A549 (cell line): ENCODE measurements around the gene TMEM108. TPM values are rescaled to one million over a fixed set of nuclear protein-coding genes. Genes with fewer than 3 reads are reported as not detected.

ENCODE experiments used
- ATAC-seq, 2 experiments: fragments of 200-7000 bp in 1 of 2; fragments of >200 bp in 1 of 2; cut with Nextera tagmentation in 1 of 2; cut with Tn5 transposase in 1 of 2; 3 replicates each; pipeline versions ENCODE4 v1.8.0 to v1.9.1; 2018 to 2020; ENCODE audit warnings: mild to moderate bottlenecking in 1 of 2, moderate library complexity in 1 of 2
- CTCF ChIA-PET: fragments of 300-600 bp; sonication (Branson Sonifier 250); formaldehyde crosslinking; extraction: SDS; loops from one replicate; lab custom pipeline; 2021; ENCODE audit warnings: antibody characterized with exemption, inconsistent platforms; lab: Yijun Ruan, JAX
- POLR2A ChIA-PET: fragments of 350-600 bp; formaldehyde crosslinking; extraction: SDS; loops from one replicate; lab custom pipeline; 2021; ENCODE audit warnings: antibody characterized with exemption, inconsistent platforms; lab: Yijun Ruan, JAX
- DNase-seq, 2 experiments: peaks; one replicate each; pipeline versions ENCODE4 v3.0.0 to v3.0.0-alpha.2; 2011 to 2016; ENCODE audit warnings: low read depth in 1 of 2, low spot score in 1 of 2
- FAIRE-seq: peaks from 2 replicates; lab custom pipeline; 2011; peaks lifted over from hg19 to GRCh38; lab: Jason Lieb, UNC
- H3K27ac ChIP-seq, 2 experiments: fragments of >200 bp; sonication (Bioruptor Twin); formaldehyde crosslinking; 3 replicates each; pipeline ENCODE4 v1.5.1; 2016 to 2017
- H3K4me1 ChIP-seq: fragments of >200 bp; sonication (Bioruptor Twin); formaldehyde crosslinking; 3 replicates; pipeline ENCODE4 v1.6.1; 2016
- H3K4me2 ChIP-seq: fragments of >200 bp; sonication (Bioruptor Twin); formaldehyde crosslinking; 3 replicates; pipeline ENCODE4 v1.6.1; 2016
- H3K4me3 ChIP-seq: fragments of >200 bp; sonication (Bioruptor Twin); formaldehyde crosslinking; 3 replicates; pipeline ENCODE4 v1.5.1; 2016
- H3K9me3 ChIP-seq: fragments of >200 bp; sonication (Bioruptor Twin); formaldehyde crosslinking; 3 replicates; pipeline ENCODE4 v1.6.1; 2016
- CBX2 ChIP-seq: fragments of 200-600 bp; sonication (generic); IDR thresholded peaks from 2 replicates; pipeline ENCODE4 v1.6.1; 2016; ENCODE audit warnings: low read depth, mild to moderate bottlenecking, borderline replicate concordance
- CBX8 ChIP-seq: fragments of 200-600 bp; sonication (generic); IDR thresholded peaks from 2 replicates; pipeline ENCODE4 v1.6.1; 2016
- CEBPB ChIP-seq, 2 experiments: fragments of >200 bp in 1 of 2; sonication (Bioruptor Twin) in 1 of 2; formaldehyde crosslinking in 1 of 2; IDR thresholded peaks; 2 replicates each; pipeline ENCODE4 v1.6.1; 2012 to 2016
- E2F6 ChIP-seq: IDR thresholded peaks from 2 replicates; pipeline ENCODE4 v1.6.1; 2012; ENCODE audit warnings: low read depth, borderline replicate concordance
- EHMT2 ChIP-seq: fragments of 200-600 bp; sonication (generic); IDR thresholded peaks from 2 replicates; pipeline ENCODE4 v1.6.1; 2016; ENCODE audit warnings: antibody characterized with exemption, low read depth, mild to moderate bottlenecking, moderate library complexity
- EP300 ChIP-seq, 2 experiments: fragments of >200 bp; sonication (Bioruptor Twin); formaldehyde crosslinking; IDR thresholded peaks; 2 replicates in 1 of 2; 3 replicates in 1 of 2; pipeline ENCODE4 v1.6.1; 2016 to 2017
- HEYL ChIP-seq: fragments of 250-450 bp; sonication (Bioruptor Pico); IDR thresholded peaks from 2 replicates; pipeline ENCODE4 v1.8.0; 2021; ENCODE audit warnings: mild to moderate bottlenecking, moderate library complexity
- HOXB13 ChIP-seq: fragments of 250-450 bp; sonication (Bioruptor Pico); IDR thresholded peaks from 2 replicates; pipeline ENCODE4 v1.5.0; 2020; ENCODE audit warnings: low read depth, mild to moderate bottlenecking, moderate library complexity
- HOXB5 ChIP-seq: fragments of 250-450 bp; sonication (Bioruptor Pico); IDR thresholded peaks from 2 replicates; pipeline ENCODE4 v1.5.0; 2020; ENCODE audit warnings: mild to moderate bottlenecking, moderate library complexity
- JUN ChIP-seq, 2 experiments: fragments of >200 bp; sonication (Bioruptor Twin); formaldehyde crosslinking; IDR thresholded peaks; 2 replicates in 1 of 2; 3 replicates in 1 of 2; pipeline ENCODE4 v1.6.1; 2016 to 2017
- JUNB ChIP-seq: fragments of >200 bp; sonication (Bioruptor Twin); formaldehyde crosslinking; IDR thresholded peaks from 2 replicates; pipeline ENCODE4 v1.6.1; 2016
- KDM1A ChIP-seq: fragments of 200-600 bp; sonication (generic); IDR thresholded peaks from 2 replicates; pipeline ENCODE4 v1.6.1; 2016; ENCODE audit warnings: low read depth, mild to moderate bottlenecking
- KDM5A ChIP-seq: fragments of 200-600 bp; sonication (generic); IDR thresholded peaks from 2 replicates; pipeline ENCODE4 v1.6.1; 2016; ENCODE audit warnings: antibody characterized with exemption, mild to moderate bottlenecking
- MAFK ChIP-seq: fragments of 450-650 bp; IDR thresholded peaks from 2 replicates; pipeline ENCODE4 v1.6.1; 2014; ENCODE audit not compliant: partially characterized antibody
- MYC ChIP-seq: IDR thresholded peaks from 2 replicates; pipeline ENCODE4 v1.6.1; 2012; ENCODE audit warnings: mild to moderate bottlenecking, inconsistent platforms, low read length, improper control_type of control experiment, borderline replicate concordance
- NFE2L2 ChIP-seq: fragments of 150-350 bp; conservative IDR thresholded peaks from 2 replicates; pipeline ENCODE4 v1.6.1; 2014; ENCODE audit warnings: low read length
- NR3C1 ChIP-seq: fragments of >200 bp; sonication (Bioruptor Twin); formaldehyde crosslinking; IDR thresholded peaks from 3 replicates; pipeline ENCODE4 v1.6.1; 2017
- PHF8 ChIP-seq: fragments of 200-600 bp; sonication (generic); IDR thresholded peaks from 2 replicates; pipeline ENCODE4 v1.6.1; 2016; ENCODE audit warnings: low read depth, mild to moderate bottlenecking, antibody characterized with exemption, moderate library complexity, borderline replicate concordance
- POLR2AphosphoS2 ChIP-seq: conservative IDR thresholded peaks from 2 replicates; pipeline ENCODE4 v1.6.1; 2012; ENCODE audit warnings: low read length, improper control_type of control experiment, inconsistent platforms
- RAD21 ChIP-seq, 2 experiments: fragments of >200 bp in 1 of 2; sonication (Bioruptor Twin) in 1 of 2; formaldehyde crosslinking in 1 of 2; IDR thresholded peaks in 1 of 2; conservative IDR thresholded peaks in 1 of 2; 2 replicates in 1 of 2; 3 replicates in 1 of 2; pipeline ENCODE4 v1.6.1; 2012 to 2018; ENCODE audit warnings: inconsistent platforms in 1 of 2
- RCOR1 ChIP-seq: fragments of 150-350 bp; IDR thresholded peaks from 2 replicates; pipeline ENCODE4 v1.6.1; 2014; ENCODE audit warnings: antibody characterized with exemption, low read length, low read depth
- RFX5 ChIP-seq: fragments of 450-650 bp; IDR thresholded peaks from 2 replicates; pipeline ENCODE4 v1.7.1; 2014; ENCODE audit warnings: antibody characterized with exemption, mild to moderate bottlenecking, moderate library complexity
- ZC3H11A ChIP-seq: fragments of 450-650 bp; IDR thresholded peaks from 2 replicates; pipeline ENCODE4 v1.6.1; 2014; ENCODE audit warnings: antibody characterized with exemption, mild to moderate bottlenecking
- ZSCAN20 ChIP-seq: fragments of 250-450 bp; sonication (Bioruptor Pico); IDR thresholded peaks from 2 replicates; pipeline ENCODE4 v1.8.0; 2022; ENCODE audit warnings: mild to moderate bottlenecking, moderate library complexity
- WGBS: methylation state at CpG from one replicate; pipeline ENCODE4 v1.1.6; 2017; ENCODE audit errors: missing lambda C conversion rate; 5-methylcytosine and 5-hydroxymethylcytosine counted together
- polyA plus RNA-seq, 4 experiments: library from polyadenylated mRNA; depleted of rRNA in 3 of 4; stranded (reverse); fragments of >200 nt; fragmentation: RNase III in 1 of 4; extraction: RNeasy Plus Mini Kit Qiagen cat#74134 plus additional on column Dnase treatment in 1 of 4; gene quantifications; 2 replicates in 3 of 4; 3 replicates in 1 of 4; pipeline ENCODE4 v1.2.3, GENCODE V29; 2011 to 2017
- TF ChIP-seq, protein P1 (sequence below): IDR thresholded peaks from 2 replicates; pipeline ENCODE4 v1.6.1; 2012
- TF ChIP-seq, protein P2 (sequence below): fragments of >200 bp; sonication (Bioruptor Twin); formaldehyde crosslinking; IDR thresholded peaks from 3 replicates; pipeline ENCODE4 v1.6.1; 2016
- TF ChIP-seq, protein P3 (sequence below): fragments of >200 bp; sonication (Bioruptor Twin); formaldehyde crosslinking; IDR thresholded peaks from 3 replicates; pipeline ENCODE4 v1.5.1; 2016

The TMEM108 gene
- polyA plus RNA-seq, 2 of the 4 experiments (the other 2 are of a cell fraction): not detected

GRCh38 chr3:133393691-133394474, 355.7 kb downstream of the TMEM108 start:
- no peak for DNase-seq

DNA sequence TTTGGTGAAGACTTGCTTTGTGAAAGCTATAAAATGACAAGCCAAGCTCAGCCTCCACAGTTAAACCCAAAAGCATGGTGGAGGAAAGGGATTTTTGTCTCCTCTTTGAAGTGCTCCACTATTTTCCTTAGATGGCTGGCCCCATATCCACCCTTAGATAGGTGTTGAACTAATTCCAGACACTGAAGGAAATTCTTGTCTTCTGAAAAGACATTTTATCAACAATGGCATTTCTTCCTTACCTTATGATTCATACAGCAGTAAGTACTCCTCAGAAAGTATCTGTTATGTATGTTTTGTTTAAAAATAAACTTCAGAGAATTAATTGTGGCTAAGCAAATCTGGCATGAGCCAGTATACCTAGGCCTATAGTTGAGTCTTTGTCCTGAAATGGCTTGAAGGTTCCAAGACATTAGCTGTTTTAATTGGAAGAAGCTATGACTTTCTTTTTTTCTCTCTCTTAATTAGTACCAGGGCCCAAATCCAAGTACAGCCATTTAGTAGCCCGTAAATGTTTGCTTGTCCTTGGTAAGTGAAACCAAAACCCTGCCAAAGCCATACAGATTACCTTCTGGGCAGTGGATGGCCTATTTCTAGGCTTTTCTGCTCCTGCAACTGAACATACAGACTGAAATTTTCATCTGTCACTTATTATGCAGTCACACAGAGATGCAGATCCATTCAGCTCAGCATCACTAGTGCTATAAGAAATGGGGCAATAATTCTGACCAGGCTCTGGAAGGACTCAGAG, 356.5 kb downstream of the TMEM108 start:
- CTCF ChIA-PET: no interaction called here
- Histone ChIP-seq H3K4me3 (no peak overlapping the region), H3K27ac (no peak overlapping the region), H3K4me1 (no peaks in the 10 kb centered on the region), H3K9me3 (no peaks in the 10 kb centered on the region), H3K4me2 (no peak overlapping the region)
- POLR2A ChIA-PET: no interaction called here
- TF ChIP-seq RFX5 (no peak), EP300 (IDR thresholded peaks at IDR 0.05) (no peak), KDM5A (no peak), CBX8 (no peak), JUNB (no peak), NFE2L2 (no peak), ZSCAN20 (CRISPR knock-in tag) (no peak), RCOR1 (no peak)
- TF ChIP-seq, protein P1, sequence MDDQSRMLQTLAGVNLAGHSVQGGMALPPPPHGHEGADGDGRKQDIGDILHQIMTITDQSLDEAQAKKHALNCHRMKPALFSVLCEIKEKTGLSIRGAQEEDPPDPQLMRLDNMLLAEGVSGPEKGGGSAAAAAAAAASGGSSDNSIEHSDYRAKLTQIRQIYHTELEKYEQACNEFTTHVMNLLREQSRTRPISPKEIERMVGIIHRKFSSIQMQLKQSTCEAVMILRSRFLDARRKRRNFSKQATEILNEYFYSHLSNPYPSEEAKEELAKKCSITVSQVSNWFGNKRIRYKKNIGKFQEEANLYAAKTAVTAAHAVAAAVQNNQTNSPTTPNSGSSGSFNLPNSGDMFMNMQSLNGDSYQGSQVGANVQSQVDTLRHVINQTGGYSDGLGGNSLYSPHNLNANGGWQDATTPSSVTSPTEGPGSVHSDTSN: no peak
- FAIRE-seq (no peak), ATAC-seq (no peak), DNase-seq (no peak)
- WGBS: 48% methylated on average over 1 of the region's 1 CpG

More at GRCh38 chr3:133393691-133394474, 355.7 kb downstream of the TMEM108 start:
- no peak for TF ChIP-seq NR3C1
- no peak for TF ChIP-seq CEBPB (IDR thresholded peaks at IDR 0.05)
- no peak for TF ChIP-seq MYC
- no peak for TF ChIP-seq KDM1A
- TF ChIP-seq E2F6: no peak
- TF ChIP-seq RCOR1: no peak
- TF ChIP-seq HEYL (CRISPR knock-in tag): no peak
- no peak for TF ChIP-seq HOXB5 (CRISPR knock-in tag)
- TF ChIP-seq, all 56 proteins: peak for 0
- H3K4me3 ChIP-seq: no peak overlapping the region
- ChIA-PET POLR2A (no interaction called here), CTCF (interaction anchor here (1.3 kb wide), 1 partner anchor 663 kb away, joined by 3 read pairs; no protein-coding TSS in a partner anchor)
- H3K4me2 ChIP-seq: no peak overlapping the region
- no peaks in the 10 kb centered on the region for H3K4me1 ChIP-seq
- H3K9me3 ChIP-seq: no peaks in the 10 kb centered on the region
- H3K27ac ChIP-seq: no peak overlapping the region
- no peak for ATAC-seq
- FAIRE-seq: no peak
- 38% methylated on average over 7 of the region's 7 CpGs for WGBS

DNA sequence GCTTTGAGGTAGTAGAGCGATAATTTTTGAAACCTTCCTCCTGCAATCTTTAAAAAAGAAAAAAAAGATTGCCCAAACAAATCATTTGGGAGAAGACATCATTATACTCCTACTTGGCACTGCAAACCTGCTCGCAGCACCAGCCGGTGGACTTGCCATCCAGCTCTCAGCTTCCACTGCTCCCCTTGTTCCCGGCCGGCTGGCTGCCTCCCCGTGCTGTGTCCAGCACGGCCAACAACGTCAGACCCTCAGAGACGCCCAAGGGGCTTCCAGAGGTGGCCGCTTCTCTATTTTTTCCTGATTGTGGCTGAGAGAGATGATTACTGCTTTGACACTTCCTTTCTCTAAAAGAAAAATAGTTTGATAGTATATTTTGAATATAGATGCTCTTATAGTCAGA, 358.7 kb downstream of the TMEM108 start:
- POLR2A ChIA-PET: no interaction called here
- TF ChIP-seq EHMT2 (no peak), CBX2 (no peak), JUN (IDR thresholded peaks at IDR 0.05) (no peak), HOXB13 (CRISPR knock-in tag) (no peak), CBX8 (no peak), NFE2L2 (no peak), PHF8 (no peak), ZSCAN20 (CRISPR knock-in tag) (no peak), POLR2AphosphoS2 (no peak), RAD21 (conservative IDR thresholded peaks at IDR 0.05 in 1 of 2, IDR thresholded peaks at IDR 0.05 in 1 of 2) (no peak), ZC3H11A (no peak), MAFK (no peak), HOXB5 (CRISPR knock-in tag) (no peak)
- TF ChIP-seq, protein P2, sequence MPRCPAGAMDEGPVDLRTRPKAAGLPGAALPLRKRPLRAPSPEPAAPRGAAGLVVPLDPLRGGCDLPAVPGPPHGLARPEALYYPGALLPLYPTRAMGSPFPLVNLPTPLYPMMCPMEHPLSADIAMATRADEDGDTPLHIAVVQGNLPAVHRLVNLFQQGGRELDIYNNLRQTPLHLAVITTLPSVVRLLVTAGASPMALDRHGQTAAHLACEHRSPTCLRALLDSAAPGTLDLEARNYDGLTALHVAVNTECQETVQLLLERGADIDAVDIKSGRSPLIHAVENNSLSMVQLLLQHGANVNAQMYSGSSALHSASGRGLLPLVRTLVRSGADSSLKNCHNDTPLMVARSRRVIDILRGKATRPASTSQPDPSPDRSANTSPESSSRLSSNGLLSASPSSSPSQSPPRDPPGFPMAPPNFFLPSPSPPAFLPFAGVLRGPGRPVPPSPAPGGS: no peak
- TF ChIP-seq, protein P1: no peak
- TF ChIP-seq, protein P3, sequence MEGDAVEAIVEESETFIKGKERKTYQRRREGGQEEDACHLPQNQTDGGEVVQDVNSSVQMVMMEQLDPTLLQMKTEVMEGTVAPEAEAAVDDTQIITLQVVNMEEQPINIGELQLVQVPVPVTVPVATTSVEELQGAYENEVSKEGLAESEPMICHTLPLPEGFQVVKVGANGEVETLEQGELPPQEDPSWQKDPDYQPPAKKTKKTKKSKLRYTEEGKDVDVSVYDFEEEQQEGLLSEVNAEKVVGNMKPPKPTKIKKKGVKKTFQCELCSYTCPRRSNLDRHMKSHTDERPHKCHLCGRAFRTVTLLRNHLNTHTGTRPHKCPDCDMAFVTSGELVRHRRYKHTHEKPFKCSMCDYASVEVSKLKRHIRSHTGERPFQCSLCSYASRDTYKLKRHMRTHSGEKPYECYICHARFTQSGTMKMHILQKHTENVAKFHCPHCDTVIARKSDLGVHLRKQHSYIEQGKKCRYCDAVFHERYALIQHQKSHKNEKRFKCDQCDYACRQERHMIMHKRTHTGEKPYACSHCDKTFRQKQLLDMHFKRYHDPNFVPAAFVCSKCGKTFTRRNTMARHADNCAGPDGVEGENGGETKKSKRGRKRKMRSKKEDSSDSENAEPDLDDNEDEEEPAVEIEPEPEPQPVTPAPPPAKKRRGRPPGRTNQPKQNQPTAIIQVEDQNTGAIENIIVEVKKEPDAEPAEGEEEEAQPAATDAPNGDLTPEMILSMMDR: no peak
- TF ChIP-seq, all 56 proteins: peak for 0
- FAIRE-seq (no peak), DNase-seq (no peak), ATAC-seq (no peak)
- WGBS: 29% methylated on average over 10 of the region's 10 CpGs
- Histone ChIP-seq H3K9me3 (no peaks in the 10 kb centered on the region), H3K4me1 (no peaks in the 10 kb centered on the region), H3K4me3 (no peak overlapping the region), H3K4me2 (no peak overlapping the region), H3K27ac (no peak overlapping the region)
- CTCF ChIA-PET: interaction anchor here (1.3 to 1.4 kb wide), 2 partner anchors 9 to 10 kb away, joined by 3 to 4 read pairs; no protein-coding TSS in a partner anchor
